IPS-20b (cell line): ENCODE data around the gene C3orf22.

Source experiments
- H3K27ac ChIP-seq: one replicate; pipeline ENCODE4 v1.5.1; 2013; ENCODE audit warnings: low read length
- H3K27me3 ChIP-seq: 2 replicates; pipeline ENCODE4 v1.6.1; 2013; ENCODE audit warnings: mild to moderate bottlenecking, low read length, inconsistent platforms; ENCODE audit not compliant: insufficient read depth
- H3K36me3 ChIP-seq: 2 replicates; pipeline ENCODE4 v1.6.1; 2013; ENCODE audit warnings: low read depth, mild to moderate bottlenecking, inconsistent platforms, low read length, moderate library complexity; ENCODE audit not compliant: insufficient read depth
- H3K4me1 ChIP-seq: 2 replicates; pipeline ENCODE4 v1.6.1; 2013; ENCODE audit warnings: mild to moderate bottlenecking, control low read depth, inconsistent platforms, low read length, moderate library complexity; ENCODE audit not compliant: insufficient read depth
- H3K4me3 ChIP-seq: 2 replicates; pipeline ENCODE4 v1.5.1; 2013; ENCODE audit warnings: mild to moderate bottlenecking, low read length, inconsistent platforms
- H3K9ac ChIP-seq: 2 replicates; pipeline ENCODE4 v1.6.1; 2013; ENCODE audit warnings: low read depth, mild to moderate bottlenecking, inconsistent platforms, low read length, moderate library complexity
- H3K9me3 ChIP-seq: 2 replicates; pipeline ENCODE4 v1.6.1; 2013; ENCODE audit warnings: mild to moderate bottlenecking, low read depth, low read length, inconsistent platforms; ENCODE audit not compliant: insufficient read depth

The C3orf22 gene

GRCh38 chr3:126546549-126547239 is 12.0 kb downstream of the C3orf22 start:
- peaks cover 15% of the 10 kb centered on the region for H3K4me1 ChIP-seq
- H3K9ac ChIP-seq: no peak overlapping the region
- H3K27me3 ChIP-seq: no peaks in the 10 kb centered on the region
- H3K27ac ChIP-seq: no peak overlapping the region
- H3K4me3 ChIP-seq: no peak overlapping the region
- no peaks in the 10 kb centered on the region for H3K9me3 ChIP-seq
- H3K36me3 ChIP-seq: no peaks in the 10 kb centered on the region

- Histone ChIP-seq H3K27me3 (no peaks in the 10 kb centered on the region), H3K27ac (no peak overlapping the region), H3K9me3 (no peaks in the 10 kb centered on the region), H3K9ac (no peak overlapping the region), H3K4me1 (peaks cover 15% of the 10 kb centered on the region), H3K4me3 (no peak overlapping the region), H3K36me3 (no peaks in the 10 kb centered on the region)
Observed at GRCh38 chr3:126546013-126546412, 12.7 kb downstream of the C3orf22 start.

- H3K9me3 ChIP-seq: no peaks in the 10 kb centered on the region
- no peak overlapping the region for H3K27ac ChIP-seq
- no peak overlapping the region for H3K4me3 ChIP-seq
- no peak overlapping the region for H3K9ac ChIP-seq
- no peaks in the 10 kb centered on the region for H3K36me3 ChIP-seq
- peaks cover 15% of the 10 kb centered on the region for H3K4me1 ChIP-seq
- no peaks in the 10 kb centered on the region for H3K27me3 ChIP-seq
Observed at GRCh38 chr3:126545544-126545943, 13.2 kb downstream of the C3orf22 start.

GRCh38 chr3:126544596-126545281 is 14.0 kb downstream of the C3orf22 start:
- no peaks in the 10 kb centered on the region for H3K36me3 ChIP-seq
- no peaks in the 10 kb centered on the region for H3K9me3 ChIP-seq
- H3K4me3 ChIP-seq: no peak overlapping the region
- no peaks in the 10 kb centered on the region for H3K27me3 ChIP-seq
- no peak overlapping the region for H3K9ac ChIP-seq
- H3K27ac ChIP-seq: no peak overlapping the region
- peaks cover 13% of the 10 kb centered on the region for H3K4me1 ChIP-seq

GRCh38 chr3:126543457-126544061 is 15.2 kb downstream of the C3orf22 start:
- no peaks in the 10 kb centered on the region for H3K9me3 ChIP-seq
- H3K4me3 ChIP-seq: no peak overlapping the region
- H3K36me3 ChIP-seq: no peaks in the 10 kb centered on the region
- H3K27me3 ChIP-seq: no peaks in the 10 kb centered on the region
- no peak overlapping the region for H3K9ac ChIP-seq
- H3K27ac ChIP-seq: no peak overlapping the region
- peaks cover 3% of the 10 kb centered on the region for H3K4me1 ChIP-seq

GRCh38 chr3:126542340-126543241 is 16.1 kb downstream of the C3orf22 start:
- peaks cover 1% of the 10 kb centered on the region for H3K4me1 ChIP-seq

GRCh38 chr3:126541628-126542339 is 16.9 kb downstream of the C3orf22 start:
- H3K9ac ChIP-seq: no peak overlapping the region
- H3K4me1 ChIP-seq: no peaks in the 10 kb centered on the region
- H3K27me3 ChIP-seq: no peaks in the 10 kb centered on the region
- H3K27ac ChIP-seq: no peak overlapping the region
- H3K9me3 ChIP-seq: no peaks in the 10 kb centered on the region
- no peak overlapping the region for H3K4me3 ChIP-seq
- no peaks in the 10 kb centered on the region for H3K36me3 ChIP-seq

More at GRCh38 chr3:126542340-126543241, 16.1 kb downstream of the C3orf22 start:
- H3K27me3 ChIP-seq: no peaks in the 10 kb centered on the region
- H3K27ac ChIP-seq: no peak overlapping the region
- H3K4me3 ChIP-seq: no peak overlapping the region
- no peak overlapping the region for H3K9ac ChIP-seq
- no peaks in the 10 kb centered on the region for H3K36me3 ChIP-seq
- no peaks in the 10 kb centered on the region for H3K9me3 ChIP-seq

- Histone ChIP-seq H3K9me3 (no peaks in the 10 kb centered on the region), H3K27me3 (no peaks in the 10 kb centered on the region), H3K9ac (no peak overlapping the region), H3K36me3 (no peaks in the 10 kb centered on the region), H3K27ac (no peak overlapping the region), H3K4me1 (no peaks in the 10 kb centered on the region), H3K4me3 (no peak overlapping the region)
Observed at GRCh38 chr3:126540951-126541627, 17.6 kb downstream of the C3orf22 start.

GRCh38 chr3:126540342-126540849 is 18.3 kb downstream of the C3orf22 start:
- no peak overlapping the region for H3K4me3 ChIP-seq
- H3K9ac ChIP-seq: no peak overlapping the region

GRCh38 chr3:126539558-126540250 is 19.0 kb downstream of the C3orf22 start:
- H3K9ac ChIP-seq: no peak overlapping the region
- H3K27me3 ChIP-seq: no peaks in the 10 kb centered on the region
- no peaks in the 10 kb centered on the region for H3K9me3 ChIP-seq
- H3K27ac ChIP-seq: no peak overlapping the region
- no peak overlapping the region for H3K4me3 ChIP-seq
- H3K4me1 ChIP-seq: no peaks in the 10 kb centered on the region
- H3K36me3 ChIP-seq: no peaks in the 10 kb centered on the region

More at GRCh38 chr3:126540342-126540849, 18.3 kb downstream of the C3orf22 start:
- Histone ChIP-seq H3K27ac (no peak overlapping the region), H3K27me3 (no peaks in the 10 kb centered on the region), H3K9me3 (no peaks in the 10 kb centered on the region), H3K36me3 (no peaks in the 10 kb centered on the region), H3K4me1 (no peaks in the 10 kb centered on the region)
